NK-92 treated with Interleukin-12 subunit alpha and Interleukin-12 subunit beta, amount 100 ng/mL, for 24 hours (cell line): ENCODE data around the gene CAMSAP2.
A peak's percentile ranks its signal among the peaks of the same experiment; 100 is the strongest.

Experiments used
- DNase-seq: peaks from one replicate; lab custom pipeline; 2025; lab: John Stamatoyannopoulos, UW

CAMSAP2 gene

GRCh38 chr1:200885623-200886402, 147.1 kb downstream of the CAMSAP2 start:
- DNase-seq = peak; percentile 40

- no peak for DNase-seq
Measured at GRCh38 chr1:200886594-200886993, 147.9 kb downstream of the CAMSAP2 start.

- no peak for DNase-seq
Measured at GRCh38 chr1:200887036-200887435, 148.3 kb downstream of the CAMSAP2 start.

GRCh38 chr1:200887772-200888348, 149.2 kb downstream of the CAMSAP2 start:
- no peak for DNase-seq

- peak; percentile 88 for DNase-seq
Measured at GRCh38 chr1:200888349-200888838, 149.7 kb downstream of the CAMSAP2 start.

- DNase-seq = peak; percentile 33
Measured at GRCh38 chr1:200889571-200889970, 150.9 kb downstream of the CAMSAP2 start.

GRCh38 chr1:200890027-200890426, 151.3 kb downstream of the CAMSAP2 start:
- DNase-seq = no peak

- peak; percentile 27 for DNase-seq
Measured at GRCh38 chr1:200890818-200891773, 152.4 kb downstream of the CAMSAP2 start.

- no peak for DNase-seq
Measured at GRCh38 chr1:200891774-200892157, 153.1 kb downstream of the CAMSAP2 start.

- DNase-seq = no peak
Measured at GRCh38 chr1:200892546-200892945, 153.9 kb downstream of the CAMSAP2 start.

- no peak for DNase-seq
Measured at GRCh38 chr1:200892958-200893357, 154.3 kb downstream of the CAMSAP2 start.

- DNase-seq = no peak
Measured at GRCh38 chr1:200893411-200893901, 154.8 kb downstream of the CAMSAP2 start.

- DNase-seq = no peak
Measured at GRCh38 chr1:200894712-200895442, 156.2 kb downstream of the CAMSAP2 start, which contains the start of gene INAVA. TSS of gene INAVA (plus strand) at chr1:200894900. CDS start at chr1:200898401, 3,501 bp downstream.

- no peak for DNase-seq
Measured at GRCh38 chr1:200895443-200895789, 156.7 kb downstream of the CAMSAP2 start.

GRCh38 chr1:200895801-200896530, 157.3 kb downstream of the CAMSAP2 start:
- no peak for DNase-seq

- DNase-seq = no peak
Measured at GRCh38 chr1:200896531-200897196, 158.0 kb downstream of the CAMSAP2 start.

GRCh38 chr1:200897259-200897658, 158.6 kb downstream of the CAMSAP2 start:
- DNase-seq = no peak

GRCh38 chr1:200899015-200899386, 160.3 kb downstream of the CAMSAP2 start:
- no peak for DNase-seq

- DNase-seq = no peak
Measured at GRCh38 chr1:200899451-200899915, 160.8 kb downstream of the CAMSAP2 start.
